Colonic mucosa (tissue), 4 donors: ENCODE results near the gene ATP10A. TPM values are rescaled to one million over a fixed set of nuclear protein-coding genes. Genes with fewer than 3 reads are reported as not detected.
"Not testable (repeated sequence)": the region's sequence is repeated elsewhere in the genome, so short reads cannot be mapped to it uniquely, and the experiment has no call there.

Experiments used
- DNase-seq: peaks from one replicate; pipeline ENCODE4 v3.0.0-alpha.2; 2020
- H3K27ac ChIP-seq: fragments of 200-600 bp; one replicate; pipeline ENCODE4 v1.8.0; 2021
- H3K27me3 ChIP-seq: fragments of 200-600 bp; one replicate; pipeline ENCODE4 v1.8.0; 2021
- H3K36me3 ChIP-seq: fragments of 200-600 bp; one replicate; pipeline ENCODE4 v1.8.0; 2021
- H3K4me1 ChIP-seq: fragments of 200-600 bp; one replicate; pipeline ENCODE4 v1.8.0; 2021; ENCODE audit warnings: mild to moderate bottlenecking
- H3K4me3 ChIP-seq: fragments of 200-600 bp; one replicate; pipeline ENCODE4 v1.8.0; 2021
- H3K9ac ChIP-seq, 2 donors: one replicate each; pipeline ENCODE4 v1.7.0; 2013; ENCODE audit warnings: control low read depth in 2 of 2, low read depth in 2 of 2, low read length in 2 of 2
- H3K9me3 ChIP-seq: fragments of 200-600 bp; one replicate; pipeline ENCODE4 v1.8.0; 2021
- CTCF ChIP-seq: fragments of 200-600 bp; IDR thresholded peaks from one replicate; pipeline ENCODE4 v1.8.0; 2022; ENCODE audit warnings: antibody characterized with exemption, mild to moderate bottlenecking
- intact Hi-C: fragments of 100-400 bp; cut with DNase I; formaldehyde crosslinking; loops from one replicate; pipeline ENCODE4 v1.14.1; 2022
- total RNA-seq, 2 donors: library from RNA; stranded (reverse); fragmentation: NEBNext Ultra II Directional in 1 of 2; extraction: Animal tissue kit (Norgen Biotek cat#: 25700) in 1 of 2; gene quantifications; one replicate each; pipeline ENCODE4 v1.2.1, GENCODE V29; 2021
- donor health status: healthy.
- donor health status: DM: no; HTN: no; CAD: no.
- donor health status: DM: no; HTN: no; CAD: no.

The ATP10A gene
- total RNA-seq, 2 donors from 2014 or later, result 0.89 to 1.0 TPM

GRCh38 chr15:25772500-25772899 lies 90.6 kb downstream of the ATP10A start:
- TF ChIP-seq CTCF, result no peak
- Histone ChIP-seq H3K4me3 (no peak overlapping the region), H3K27me3 (no peaks in the 10 kb centered on the region), H3K36me3 (no peaks in the 10 kb centered on the region), H3K27ac (no peak overlapping the region), H3K9me3 (no peaks in the 10 kb centered on the region), H3K4me1 (no peaks in the 10 kb centered on the region), H3K9ac (no peak overlapping the region)
- DNase-seq, result no peak
- intact Hi-C loops, result no loop called here

GRCh38 chr15:25771736-25772135 lies 91.4 kb downstream of the ATP10A start:
- H3K36me3 ChIP-seq, H3K9me3 ChIP-seq, DNase-seq, H3K27ac ChIP-seq, intact Hi-C loops, H3K9ac ChIP-seq, H3K27me3 ChIP-seq, H3K4me3 ChIP-seq, H3K4me1 ChIP-seq: not testable (repeated sequence)

- Histone ChIP-seq H3K4me3 (no peak overlapping the region), H3K27ac (no peak overlapping the region), H3K27me3 (no peaks in the 10 kb centered on the region), H3K4me1 (no peaks in the 10 kb centered on the region), H3K9ac (no peak overlapping the region), H3K9me3 (no peaks in the 10 kb centered on the region), H3K36me3 (no peaks in the 10 kb centered on the region)
- TF ChIP-seq CTCF, result no peak
- DNase-seq, result no peak
- intact Hi-C loops, result no loop called here
Observed at GRCh38 chr15:25771338-25771706, 91.8 kb downstream of the ATP10A start.

GRCh38 chr15:25770618-25771337 lies 92.3 kb downstream of the ATP10A start:
- no peak for TF ChIP-seq CTCF
- no peaks in the 10 kb centered on the region for H3K9me3 ChIP-seq
- H3K27me3 ChIP-seq, result no peaks in the 10 kb centered on the region
- no peak overlapping the region for H3K4me3 ChIP-seq
- intact Hi-C loops, result no loop called here
- no peak overlapping the region for H3K9ac ChIP-seq
- no peak overlapping the region for H3K27ac ChIP-seq
- H3K36me3 ChIP-seq, result no peaks in the 10 kb centered on the region
- DNase-seq, result no peak
- no peaks in the 10 kb centered on the region for H3K4me1 ChIP-seq

- Histone ChIP-seq H3K4me1 (no peaks in the 10 kb centered on the region), H3K27me3 (no peaks in the 10 kb centered on the region), H3K36me3 (no peaks in the 10 kb centered on the region), H3K9ac (no peak overlapping the region), H3K9me3 (no peaks in the 10 kb centered on the region), H3K4me3 (no peak overlapping the region), H3K27ac (no peak overlapping the region)
- intact Hi-C loops, result no loop called here
- no peak for DNase-seq
- no peak for TF ChIP-seq CTCF
Observed at GRCh38 chr15:25770031-25770430, 93.1 kb downstream of the ATP10A start.

GRCh38 chr15:25768271-25768670 lies 94.9 kb downstream of the ATP10A start:
- no peak for TF ChIP-seq CTCF
- Histone ChIP-seq H3K36me3 (no peaks in the 10 kb centered on the region), H3K27ac (no peak overlapping the region), H3K9ac (no peak overlapping the region), H3K27me3 (no peaks in the 10 kb centered on the region), H3K4me1 (no peaks in the 10 kb centered on the region), H3K9me3 (no peaks in the 10 kb centered on the region), H3K4me3 (no peak overlapping the region)
- intact Hi-C loops, result no loop called here
- no peak for DNase-seq
